GM12878 (cell line): ENCODE measurements around the gene DDIT4.

Experiments used
- CBFB ChIP-seq: IDR thresholded peaks from 2 replicates; pipeline ENCODE4 v1.6.1; 2016; ENCODE audit warnings: antibody characterized with exemption, low read depth
- CTCF ChIP-seq, 3 experiments: IDR thresholded peaks in 2 of 3; conservative IDR thresholded peaks in 1 of 3; 2 replicates each; pipeline ENCODE4 v1.5.1; 2011; ENCODE audit warnings: low read depth in 3 of 3, low read length in 3 of 3, mild to moderate bottlenecking in 3 of 3, control low read depth in 2 of 3, moderate library complexity in 2 of 3, inconsistent platforms in 1 of 3, mixed read lengths in 1 of 3; ENCODE audit not compliant: control insufficient read depth in 2 of 3, insufficient read depth in 1 of 3; ENCODE audit errors: extremely low read depth in 1 of 3
- TARDBP ChIP-seq: IDR thresholded peaks from 2 replicates; pipeline ENCODE4 v1.6.1; 2016; ENCODE audit warnings: borderline replicate concordance
- USF2 ChIP-seq: IDR thresholded peaks from 2 replicates; pipeline ENCODE4 v1.6.1; 2011; ENCODE audit warnings: low read depth, low read length, improper control_type of control experiment, borderline replicate concordance

GRCh38 chr10:72252972-72253371 lies 20.8 kb upstream of the DDIT4 start:
- no peak for TF ChIP-seq TARDBP
- TF ChIP-seq CTCF (IDR thresholded peaks at IDR 0.05 in 2 of 3, conservative IDR thresholded peaks at IDR 0.05 in 1 of 3; ENCODE audit: control insufficient read depth in 2 of 3, extremely low read depth in 1 of 3, insufficient read depth in 1 of 3, low read depth in 3 of 3, low read length in 3 of 3): no peak
- TF ChIP-seq CBFB: no peak
- TF ChIP-seq USF2: no peak
